WTC11 (cell line): ENCODE measurements around the gene A1CF. TPM values are rescaled to one million over a fixed set of nuclear protein-coding genes. Genes with fewer than 3 reads are reported as not detected.

Experiments
- ATAC-seq: fragments of 200-7000 bp; cut with Tn5 transposase; 2 replicates; pipeline ENCODE4 v1.10.0; 2021; ENCODE audit warnings: mild to moderate bottlenecking, moderate library complexity
- CTCF ChIA-PET: fragments of 300-600 bp; sonication (Branson Sonifier 250); formaldehyde crosslinking; loops from one replicate; lab custom pipeline; 2021; ENCODE audit warnings: antibody characterized with exemption; lab: Charles Lee
- POLR2A ChIA-PET: fragments of 350-600 bp; sonication (Branson Sonifier 250); formaldehyde crosslinking; loops from one replicate; lab custom pipeline; 2021; ENCODE audit warnings: antibody characterized with exemption; lab: Charles Lee
- DNase-seq: peaks from one replicate; pipeline ENCODE4 v3.0.0; 2021; ENCODE audit warnings: low spot score
- H3K27ac Mint-ChIP-seq: 2 replicates; pipeline ENCODE4 v1.8.0; 2021; ENCODE audit warnings: mixed read lengths
- H3K27me3 Mint-ChIP-seq: 2 replicates; pipeline ENCODE4 v1.8.0; 2021; ENCODE audit warnings: low read depth, mild to moderate bottlenecking, moderate library complexity, mixed read lengths
- H3K36me3 Mint-ChIP-seq: 2 replicates; pipeline ENCODE4 v1.8.0; 2021; ENCODE audit warnings: mixed read lengths
- H3K4me1 Mint-ChIP-seq: 2 replicates; pipeline ENCODE4 v1.8.0; 2022; ENCODE audit warnings: mixed read lengths
- H3K4me3 Mint-ChIP-seq: 2 replicates; pipeline ENCODE4 v1.8.0; 2021; ENCODE audit warnings: mild to moderate bottlenecking, moderate library complexity, mixed read lengths
- H3K9me3 Mint-ChIP-seq: 2 replicates; pipeline ENCODE4 v1.8.0; 2021; ENCODE audit warnings: mixed read lengths
- ARID4B ChIP-seq: sonication (generic); formaldehyde crosslinking; IDR thresholded peaks from 2 replicates; pipeline ENCODE4 v1.8.0; 2023; ENCODE audit warnings: missing genetic modification reagents, mild to moderate bottlenecking, borderline replicate concordance
- ATF3 ChIP-seq: sonication (generic); formaldehyde crosslinking; conservative IDR thresholded peaks from 2 replicates; pipeline ENCODE4 v1.8.1; 2022; ENCODE audit warnings: mild to moderate bottlenecking, missing genetic modification reagents
- ATF6 ChIP-seq: sonication (generic); formaldehyde crosslinking; IDR thresholded peaks from 2 replicates; pipeline ENCODE4 v1.8.1; 2023; ENCODE audit warnings: mild to moderate bottlenecking, missing genetic modification reagents
- ELF4 ChIP-seq: sonication (generic); formaldehyde crosslinking; IDR thresholded peaks from 2 replicates; pipeline ENCODE4 v1.8.1; 2022; ENCODE audit warnings: low read depth, mild to moderate bottlenecking, moderate library complexity, missing genetic modification reagents
- EMX1 ChIP-seq: fragments of 250-450 bp; sonication (Bioruptor Pico); IDR thresholded peaks from 2 replicates; pipeline ENCODE4 v1.8.0; 2021; ENCODE audit warnings: mild to moderate bottlenecking
- ESRRA ChIP-seq: sonication (generic); formaldehyde crosslinking; IDR thresholded peaks from 2 replicates; pipeline ENCODE4 v1.8.1; 2022; ENCODE audit warnings: mild to moderate bottlenecking, missing genetic modification reagents, borderline replicate concordance
- ETV6 ChIP-seq: sonication (generic); formaldehyde crosslinking; IDR thresholded peaks from 2 replicates; pipeline ENCODE4 v1.8.1; 2022; ENCODE audit warnings: mild to moderate bottlenecking, missing genetic modification reagents
- KAT7 ChIP-seq: sonication (generic); formaldehyde crosslinking; IDR thresholded peaks from 2 replicates; pipeline ENCODE4 v1.8.1; 2023; ENCODE audit warnings: missing genetic modification reagents, mild to moderate bottlenecking, borderline replicate concordance
- NR2C2 ChIP-seq: sonication (generic); formaldehyde crosslinking; IDR thresholded peaks from 2 replicates; pipeline ENCODE4 v1.8.0; 2022; ENCODE audit warnings: mild to moderate bottlenecking, missing genetic modification reagents
- NR3C1 ChIP-seq: sonication (generic); formaldehyde crosslinking; conservative IDR thresholded peaks from 2 replicates; pipeline ENCODE4 v1.8.1; 2023; ENCODE audit warnings: low read depth, mild to moderate bottlenecking, missing genetic modification reagents
- PRDM15 ChIP-seq: sonication (generic); formaldehyde crosslinking; IDR thresholded peaks from 2 replicates; pipeline ENCODE4 v1.8.0; 2022; ENCODE audit warnings: missing genetic modification reagents
- SP1 ChIP-seq: sonication (generic); formaldehyde crosslinking; conservative IDR thresholded peaks from 2 replicates; pipeline ENCODE4 v1.8.1; 2022; ENCODE audit warnings: missing genetic modification reagents
- USF1 ChIP-seq: sonication (generic); formaldehyde crosslinking; IDR thresholded peaks from 2 replicates; pipeline ENCODE4 v1.8.0; 2022; ENCODE audit warnings: mild to moderate bottlenecking, missing genetic modification reagents
- ZNF416 ChIP-seq: fragments of 250-450 bp; sonication (Bioruptor Pico); IDR thresholded peaks from 2 replicates; pipeline ENCODE4 v1.9.0; 2021; ENCODE audit warnings: mild to moderate bottlenecking, inconsistent platforms
- total RNA-seq: library from RNA; stranded (reverse); gene quantifications from 3 replicates; pipeline ENCODE4 v1.2.3, GENCODE V29; 2021

Gene A1CF
- total RNA-seq, 1 experiment from 2014 or later, result 0.07 TPM

- no peak for TF ChIP-seq PRDM15 (CRISPR knock-in tag)
- TF ChIP-seq NR3C1, result no peak
- no peak for TF ChIP-seq ATF6
- no peak for TF ChIP-seq USF1 (CRISPR knock-in tag)
- no peak for TF ChIP-seq ZNF416 (CRISPR knock-in tag)
- TF ChIP-seq ESRRA (CRISPR knock-in tag), result no peak
Measured at GRCh38 chr10:50919010-50919409, 33.6 kb upstream of the A1CF start (continued).

- H3K4me1 Mint-ChIP-seq, result no peaks in the 10 kb centered on the region
- peaks cover 22% of the 10 kb centered on the region for H3K9me3 Mint-ChIP-seq
- H3K27me3 Mint-ChIP-seq, result peaks cover 13% of the 10 kb centered on the region
- POLR2A ChIA-PET, result no interaction called here
- no peak overlapping the region for H3K4me3 Mint-ChIP-seq
- CTCF ChIA-PET, result no interaction called here
- TF ChIP-seq EMX1 (CRISPR knock-in tag) (no peak), USF1 (CRISPR knock-in tag) (no peak), ARID4B (CRISPR knock-in tag) (no peak), ATF3 (CRISPR knock-in tag) (no peak)
- peaks cover 17% of the 10 kb centered on the region for H3K36me3 Mint-ChIP-seq
- H3K27ac Mint-ChIP-seq, result no peak overlapping the region
- DNase-seq (no peak), ATAC-seq (no peak)
Measured at GRCh38 chr10:50918529-50918928, 33.1 kb upstream of the A1CF start.

- H3K27ac Mint-ChIP-seq, result no peak overlapping the region
- TF ChIP-seq ETV6 (CRISPR knock-in tag), result no peak
- TF ChIP-seq ELF4 (CRISPR knock-in tag), result no peak
- TF ChIP-seq SP1 (CRISPR knock-in tag), result no peak
- no peak for TF ChIP-seq KAT7
- TF ChIP-seq NR2C2 (CRISPR knock-in tag), result no peak
- DNase-seq (no peak), ATAC-seq (no peak)
- H3K36me3 Mint-ChIP-seq, result peaks cover 6% of the 10 kb centered on the region
- H3K4me1 Mint-ChIP-seq, result no peaks in the 10 kb centered on the region
- H3K9me3 Mint-ChIP-seq, result peaks cover 12% of the 10 kb centered on the region
- ChIA-PET CTCF (no interaction called here), POLR2A (no interaction called here)
- no peak overlapping the region for H3K4me3 Mint-ChIP-seq
- H3K27me3 Mint-ChIP-seq, result peaks cover 11% of the 10 kb centered on the region
Measured at GRCh38 chr10:50917486-50917885, 32.1 kb upstream of the A1CF start.
